Endothelial cell of umbilical vein (primary cell): ENCODE results near the gene CFAP57.

Experiments used
- EZH2 ChIP-seq: IDR thresholded peaks from 2 replicates; pipeline ENCODE4 v1.6.1; 2012; ENCODE audit warnings: borderline replicate concordance, low read depth, mild to moderate bottlenecking, moderate library complexity, low read length, inconsistent platforms; ENCODE audit not compliant: severe bottlenecking
- MYC ChIP-seq: IDR thresholded peaks from one replicate; pipeline ENCODE4 v1.6.1; 2011; ENCODE audit warnings: mild to moderate bottlenecking, low read depth, low read length
- POLR2A ChIP-seq: IDR thresholded peaks from 2 replicates; pipeline ENCODE4 v1.6.1; 2012; ENCODE audit warnings: low read depth, mild to moderate bottlenecking, control low read depth, low read length
- POLR2AphosphoS5 ChIP-seq: IDR thresholded peaks from 2 replicates; pipeline ENCODE4 v1.6.1; 2012; ENCODE audit warnings: low read depth, mild to moderate bottlenecking, control low read depth, low read length, moderate library complexity; ENCODE audit not compliant: insufficient read depth
- TF ChIP-seq, protein P1 (sequence below), 2 donors: IDR thresholded peaks; 1 replicate in 1 of 2; 2 replicates in 1 of 2; pipeline ENCODE4 v1.5.1; 2011; ENCODE audit warnings: low read length in 2 of 2, mild to moderate bottlenecking in 2 of 2, moderate library complexity in 2 of 2, control low read depth in 1 of 2, inconsistent platforms in 1 of 2, low read depth in 1 of 2; ENCODE audit not compliant: insufficient read depth in 1 of 2; ENCODE audit errors: extremely low read depth in 1 of 2

DNA sequence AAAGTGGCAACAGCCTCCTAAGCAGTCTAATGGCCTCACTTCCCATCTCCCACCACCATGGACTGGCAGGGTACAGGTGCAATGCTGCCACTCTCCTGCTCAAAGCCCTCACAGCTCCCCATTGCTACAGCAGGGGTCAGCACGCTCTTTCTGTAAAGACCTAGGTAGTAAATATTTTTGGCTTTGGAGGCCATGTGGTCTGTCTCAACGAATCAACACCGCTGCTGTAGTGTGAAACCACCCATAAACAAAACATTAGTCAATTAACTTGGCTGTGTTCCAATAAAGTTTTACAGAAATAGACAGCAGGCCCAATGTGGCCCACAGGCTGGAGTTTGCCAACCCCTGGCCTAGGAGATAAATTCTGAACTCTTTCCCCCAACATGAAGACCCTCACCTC lies 53.0 kb downstream of the CFAP57 start:
- TF ChIP-seq, protein P1, sequence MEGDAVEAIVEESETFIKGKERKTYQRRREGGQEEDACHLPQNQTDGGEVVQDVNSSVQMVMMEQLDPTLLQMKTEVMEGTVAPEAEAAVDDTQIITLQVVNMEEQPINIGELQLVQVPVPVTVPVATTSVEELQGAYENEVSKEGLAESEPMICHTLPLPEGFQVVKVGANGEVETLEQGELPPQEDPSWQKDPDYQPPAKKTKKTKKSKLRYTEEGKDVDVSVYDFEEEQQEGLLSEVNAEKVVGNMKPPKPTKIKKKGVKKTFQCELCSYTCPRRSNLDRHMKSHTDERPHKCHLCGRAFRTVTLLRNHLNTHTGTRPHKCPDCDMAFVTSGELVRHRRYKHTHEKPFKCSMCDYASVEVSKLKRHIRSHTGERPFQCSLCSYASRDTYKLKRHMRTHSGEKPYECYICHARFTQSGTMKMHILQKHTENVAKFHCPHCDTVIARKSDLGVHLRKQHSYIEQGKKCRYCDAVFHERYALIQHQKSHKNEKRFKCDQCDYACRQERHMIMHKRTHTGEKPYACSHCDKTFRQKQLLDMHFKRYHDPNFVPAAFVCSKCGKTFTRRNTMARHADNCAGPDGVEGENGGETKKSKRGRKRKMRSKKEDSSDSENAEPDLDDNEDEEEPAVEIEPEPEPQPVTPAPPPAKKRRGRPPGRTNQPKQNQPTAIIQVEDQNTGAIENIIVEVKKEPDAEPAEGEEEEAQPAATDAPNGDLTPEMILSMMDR (IDR thresholded peaks at IDR 0.05; ENCODE audit: extremely low read depth in 1 of 2, insufficient read depth in 1 of 2, low read depth in 1 of 2, low read length in 2 of 2): no peak
- TF ChIP-seq MYC: no peak
- TF ChIP-seq POLR2A: no peak
- TF ChIP-seq EZH2: no peak
- no peak for TF ChIP-seq POLR2AphosphoS5
